ENCODE measurements around the gene BRPF1. TPM values are rescaled to one million over a fixed set of nuclear protein-coding genes. Genes with fewer than 3 reads are reported as not detected.

The BRPF1 gene
- total RNA-seq, 1 donor from 2014 or later = 34.2 TPM

DNA sequence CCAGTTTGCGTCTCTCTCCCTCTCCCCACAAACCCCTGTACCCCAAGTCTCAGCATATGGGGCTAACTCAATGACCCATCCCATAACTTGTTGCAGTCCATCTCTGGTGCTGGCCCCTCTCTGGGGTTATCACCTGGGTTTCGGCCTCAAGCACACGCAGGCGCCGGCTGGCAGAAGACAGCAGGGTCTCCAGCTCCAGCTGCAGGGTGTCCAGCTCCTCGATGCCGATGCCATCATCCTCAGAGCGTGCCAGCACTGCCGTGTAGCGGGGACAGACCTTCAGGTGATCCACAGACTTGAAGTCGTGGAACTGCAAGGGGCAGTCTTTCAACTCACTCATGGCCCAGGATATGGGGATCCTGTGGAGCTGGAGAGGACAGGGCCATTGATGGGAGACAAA, 59.6 kb downstream of the BRPF1 start:
- Mint-ChIP-seq H3K36me3 (ENCODE audit: low read depth) (peaks cover 71% of the 10 kb centered on the region), H3K27ac (peak overlapping the region; percentile 98), H3K4me1 (ENCODE audit: low read depth) (peaks cover 61% of the 10 kb centered on the region), H3K4me3 (ENCODE audit: low read depth) (peak overlapping the region; percentile 99), H3K9me3 (no peaks in the 10 kb centered on the region), H3K27me3 (ENCODE audit: low read depth) (no peaks in the 10 kb centered on the region)
- intact Hi-C loops (cut with micrococcal nuclease) = loop anchor here (5.0 to 10.0 kb wide), 2 partner anchors 141 to 454 kb away; partner anchors contain the start of genes CRELD1 and TATDN2
- DNase-seq (ENCODE audit: low spot score) = no peak

GRCh38 chr3:9791790-9792404, 60.4 kb downstream of the BRPF1 start:
- peaks cover 56% of the 10 kb centered on the region for H3K4me1 Mint-ChIP-seq (ENCODE audit: low read depth)

DNA sequence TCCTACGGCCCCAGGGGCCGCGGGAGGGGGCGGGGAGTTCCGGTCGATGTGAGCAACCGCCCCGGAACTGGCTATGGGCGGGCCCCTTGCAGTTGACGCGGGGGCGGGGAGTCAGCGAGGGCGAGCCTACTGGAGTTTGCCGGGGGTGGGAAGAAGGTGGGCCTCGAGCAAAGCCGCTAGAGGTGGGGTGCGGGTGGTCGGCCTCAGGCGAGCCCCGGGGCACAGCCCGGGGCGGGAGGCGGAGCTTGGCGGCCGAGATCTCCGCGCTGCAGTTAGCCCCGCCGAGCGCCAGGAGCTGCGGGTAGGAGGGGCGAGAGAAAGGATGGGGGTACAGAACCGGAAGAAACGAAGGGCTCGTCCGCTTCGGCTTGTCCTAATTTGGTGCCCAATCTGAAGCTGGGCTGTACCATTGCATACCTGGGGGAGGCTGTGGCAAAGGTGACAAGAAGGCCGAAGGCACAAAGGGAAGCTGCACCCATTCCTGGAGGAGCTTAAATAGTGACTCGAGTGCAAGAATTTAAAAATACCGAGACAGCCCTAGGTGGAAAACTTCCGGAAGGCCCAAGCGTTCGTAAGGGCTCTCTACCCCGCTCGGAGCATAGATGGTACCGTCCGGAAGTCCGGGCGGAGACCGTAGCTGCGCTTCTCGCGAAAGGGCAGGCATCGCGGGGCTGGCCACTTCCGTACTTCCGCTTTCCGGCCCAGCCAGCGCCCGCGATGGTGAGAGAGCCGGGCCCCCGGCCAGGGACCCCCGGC, 61.0 kb downstream of the BRPF1 start, which contains the start of the genes ARPC4 and TADA3:
Gene ARPC4, plus strand, starts transcription at position 678 of the 756 bp plus-strand sequence. Its CDS starts 40 bp downstream, at position 718.
Gene TADA3, minus strand, starts transcription at position 69 of the 756 bp plus-strand sequence. CDS start 1,007 bp downstream, outside the sequence.
- Mint-ChIP-seq H3K27me3 (ENCODE audit: low read depth) (no peaks in the 10 kb centered on the region), H3K27ac (peak within 1 kb of the TSS; percentile 98), H3K4me1 (ENCODE audit: low read depth) (peaks cover 55% of the 10 kb centered on the region), H3K36me3 (ENCODE audit: low read depth) (peaks cover 70% of the 10 kb centered on the region), H3K4me3 (ENCODE audit: low read depth) (peak within 1 kb of the TSS; percentile 99), H3K9me3 (no peaks in the 10 kb centered on the region)
- intact Hi-C loops (cut with micrococcal nuclease) = loop anchor here (1.0 to 10.0 kb wide), 9 partner anchors 14 to 452 kb away; partner anchors contain the start of genes BRPF1, CAMK1, CRELD1 and MTMR14
- peak; percentile 90 for DNase-seq (ENCODE audit: low spot score)

More at GRCh38 chr3:9791790-9792404, 60.4 kb downstream of the BRPF1 start:
- Mint-ChIP-seq H3K36me3 (ENCODE audit: low read depth) (peaks cover 70% of the 10 kb centered on the region), H3K27me3 (ENCODE audit: low read depth) (no peaks in the 10 kb centered on the region), H3K9me3 (no peaks in the 10 kb centered on the region), H3K4me3 (ENCODE audit: low read depth) (peak overlapping the region; percentile 99), H3K27ac (peak overlapping the region; percentile 98)
- intact Hi-C loops (cut with micrococcal nuclease) = loop anchor here (1.0 to 10.0 kb wide), 9 partner anchors 14 to 453 kb away; partner anchors contain the start of genes BRPF1, CAMK1, CRELD1 and MTMR14
- DNase-seq (ENCODE audit: low spot score) = no peak

GRCh38 chr3:9793161-9793781, 61.7 kb downstream of the BRPF1 start:
- H3K4me1 Mint-ChIP-seq (ENCODE audit: low read depth) = peaks cover 53% of the 10 kb centered on the region
- intact Hi-C loops (cut with micrococcal nuclease) = loop anchor here (2.0 to 10.0 kb wide), 5 partner anchors 50 to 452 kb away; partner anchors contain the start of genes CRELD1, MTMR14, SETD5 and TATDN2
- no peaks in the 10 kb centered on the region for H3K9me3 Mint-ChIP-seq
- peak overlapping the region; percentile 99 for H3K4me3 Mint-ChIP-seq (ENCODE audit: low read depth)
- H3K27me3 Mint-ChIP-seq (ENCODE audit: low read depth) = no peaks in the 10 kb centered on the region
- peak overlapping the region; percentile 98 for H3K27ac Mint-ChIP-seq
- peak; percentile 17 for DNase-seq (ENCODE audit: low spot score)
- peaks cover 73% of the 10 kb centered on the region for H3K36me3 Mint-ChIP-seq (ENCODE audit: low read depth)

- peaks cover 49% of the 10 kb centered on the region for H3K4me1 Mint-ChIP-seq (ENCODE audit: low read depth)
- no peaks in the 10 kb centered on the region for H3K27me3 Mint-ChIP-seq (ENCODE audit: low read depth)
- H3K9me3 Mint-ChIP-seq = no peaks in the 10 kb centered on the region
- peak overlapping the region; percentile 99 for H3K4me3 Mint-ChIP-seq (ENCODE audit: low read depth)
- H3K36me3 Mint-ChIP-seq (ENCODE audit: low read depth) = peaks cover 74% of the 10 kb centered on the region
- peak overlapping the region; percentile 50 for H3K27ac Mint-ChIP-seq
- intact Hi-C loops (cut with micrococcal nuclease) = loop anchor here (5.0 to 10.0 kb wide), 2 partner anchors 138 to 450 kb away; partner anchors contain the start of genes CRELD1 and TATDN2
- DNase-seq (ENCODE audit: low spot score) = no peak
These were observed 62.9 kb downstream of the BRPF1 start for GRCh38 chr3:9794400-9794799.

DNA sequence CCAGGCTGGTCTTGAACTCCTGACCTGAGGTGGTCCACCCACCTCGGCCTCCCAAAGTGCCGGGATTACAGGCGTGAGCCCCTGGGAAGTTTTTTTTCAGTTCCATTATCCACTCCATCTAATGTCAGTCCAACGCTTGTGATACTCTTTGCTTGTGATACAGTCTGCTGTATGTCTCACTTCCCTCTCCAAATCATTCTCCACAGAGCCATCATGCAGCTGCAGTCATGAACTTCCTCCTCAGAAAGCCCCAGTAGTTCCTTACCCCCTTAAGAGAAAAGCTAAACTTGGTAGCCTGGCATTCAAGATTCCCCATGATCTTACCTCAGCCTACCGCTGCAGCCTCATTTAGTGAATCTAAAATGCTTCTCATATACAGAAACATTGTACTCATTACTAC, 63.7 kb downstream of the BRPF1 start:
- DNase-seq (ENCODE audit: low spot score) = no peak
- no peaks in the 10 kb centered on the region for H3K9me3 Mint-ChIP-seq
- H3K4me3 Mint-ChIP-seq (ENCODE audit: low read depth) = peak overlapping the region; percentile 73
- intact Hi-C loops (cut with micrococcal nuclease) = loop anchor here (10.0 kb wide), 1 partner anchor 450 kb away; the partner anchor contains the start of gene TATDN2
- H3K4me1 Mint-ChIP-seq (ENCODE audit: low read depth) = peaks cover 42% of the 10 kb centered on the region
- no peaks in the 10 kb centered on the region for H3K27me3 Mint-ChIP-seq (ENCODE audit: low read depth)
- H3K36me3 Mint-ChIP-seq (ENCODE audit: low read depth) = peaks cover 74% of the 10 kb centered on the region
- peak overlapping the region; percentile 54 for H3K27ac Mint-ChIP-seq

- Mint-ChIP-seq H3K4me3 (ENCODE audit: low read depth) (no peak overlapping the region), H3K27ac (peak overlapping the region; percentile 17), H3K9me3 (no peaks in the 10 kb centered on the region), H3K36me3 (ENCODE audit: low read depth) (peaks cover 72% of the 10 kb centered on the region), H3K4me1 (ENCODE audit: low read depth) (peaks cover 25% of the 10 kb centered on the region), H3K27me3 (ENCODE audit: low read depth) (no peaks in the 10 kb centered on the region)
- intact Hi-C loops (cut with micrococcal nuclease) = loop anchor here (10.0 kb wide), 1 partner anchor 447 kb away; the partner anchor contains the start of gene TATDN2
- DNase-seq (ENCODE audit: low spot score) = no peak
These were observed 65.8 kb downstream of the BRPF1 start for GRCh38 chr3:9797196-9797945.

Other genes starting within 250 kb of the BRPF1 start
- not detected in 2 replicates for gene LHFPL4, start 177.9 kb upstream of the BRPF1 start, total RNA-seq
- gene MTMR14, start 82.2 kb upstream of the BRPF1 start, total RNA-seq = 39.2 and 41.7 TPM in 2 replicates
- 0.50 TPM in 1 of 2 replicates, not detected in the other for gene CPNE9, start 27.9 kb upstream of the BRPF1 start, total RNA-seq
- gene OGG1, start 18.2 kb downstream of the BRPF1 start, total RNA-seq = 33.0 and 38.4 TPM in 2 replicates
- gene CAMK1, start 38.2 kb downstream of the BRPF1 start, total RNA-seq = 113 and 116 TPM in 2 replicates
- 86.6 and 89.2 TPM in 2 replicates for gene TADA3, start 60.7 kb downstream of the BRPF1 start, total RNA-seq
- 253 and 268 TPM in 2 replicates for gene ARPC4, start 61.3 kb downstream of the BRPF1 start, total RNA-seq
- 51.0 and 56.5 TPM in 2 replicates for gene TTLL3, start 78.5 kb downstream of the BRPF1 start, total RNA-seq
- 70.0 and 71.1 TPM in 2 replicates for gene RPUSD3, start 112.3 kb downstream of the BRPF1 start, total RNA-seq
- gene CIDEC, start 148.5 kb downstream of the BRPF1 start, total RNA-seq = not detected in 2 replicates
- gene JAGN1, start 158.9 kb downstream of the BRPF1 start, total RNA-seq = 31.7 and 33.3 TPM in 2 replicates
- gene IL17RE, start 171.1 kb downstream of the BRPF1 start, total RNA-seq = 0.78 and 1.0 TPM in 2 replicates
- gene IL17RC, start 185.4 kb downstream of the BRPF1 start, total RNA-seq = 0.27 and 0.48 TPM in 2 replicates
- gene CRELD1, start 202.1 kb downstream of the BRPF1 start, total RNA-seq = 22.9 and 24.0 TPM in 2 replicates
- gene PRRT3, start 220.7 kb downstream of the BRPF1 start, total RNA-seq = 10.7 and 11.3 TPM in 2 replicates